Sciatic nerve (tissue), 2 donors: Measurements from ENCODE around the gene CNGB1. TPM values are rescaled to one million over a fixed set of nuclear protein-coding genes. Genes with fewer than 3 reads are reported as not detected.
"Not testable (repeated sequence)": the region's sequence is repeated elsewhere in the genome, so short reads cannot be mapped to it uniquely, and the experiment has no call there.

Experiments used
- ATAC-seq: fragments of 200-7000 bp; cut with Tn5 transposase; one replicate; pipeline ENCODE4 v1.9.1; 2020; ENCODE audit warnings: mild to moderate bottlenecking, moderate library complexity
- DNase-seq: peaks from one replicate; pipeline ENCODE4 v3.0.0-alpha.2; 2020; ENCODE audit warnings: low spot score
- intact Hi-C: fragments of 100-400 bp; cut with DNase I; formaldehyde crosslinking; loops from one replicate; pipeline ENCODE4 v1.14.2; 2022
- total RNA-seq: library from RNA; stranded (reverse); fragmentation: NEBNext Ultra II Directional; extraction: Animal tissue kit (Norgen Biotek cat#: 25700); gene quantifications from one replicate; pipeline ENCODE4 v1.2.1, GENCODE V29; 2021
- donor health status: DM: no; HTN: no; CAD: no.
- donor health status: DM: no; HTN: no; CAD: no.

The CNGB1 gene
- total RNA-seq, 1 donor from 2014 or later, result not detected

DNA sequence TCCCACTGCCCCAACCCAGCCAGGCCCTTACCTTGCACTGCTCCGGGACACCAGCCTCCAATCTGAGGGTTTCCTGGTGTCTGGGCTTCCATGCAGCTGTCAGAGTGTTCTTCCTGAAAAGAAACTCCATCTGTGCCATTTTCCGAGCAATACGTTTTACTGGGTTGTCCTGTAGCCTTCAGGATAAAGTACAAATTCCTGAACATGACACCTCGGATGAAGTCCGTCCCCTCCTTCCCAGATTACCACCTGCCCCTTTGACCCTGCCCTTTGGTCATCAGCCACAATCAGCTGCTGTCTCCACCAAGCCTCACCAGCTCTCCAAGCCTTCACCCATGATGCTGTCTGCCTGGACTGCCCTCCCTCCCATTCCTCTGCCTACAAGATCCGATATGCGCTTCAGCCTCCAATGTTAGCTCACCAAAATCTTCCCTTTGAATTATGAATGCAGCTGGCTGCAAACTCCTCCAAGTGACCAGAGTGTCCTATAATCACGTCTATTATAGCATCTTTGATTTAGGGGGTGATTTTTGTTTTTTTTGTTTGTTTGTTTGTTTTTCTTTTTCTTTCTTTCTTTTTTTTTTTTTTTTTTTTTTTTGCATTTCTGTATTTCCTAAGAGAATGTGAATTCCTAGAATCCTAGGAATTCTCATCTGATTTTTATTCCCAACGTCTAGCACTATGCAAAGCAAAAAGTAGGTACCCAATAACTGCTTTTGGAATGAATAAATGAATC, 108.1 kb downstream of the CNGB1 start:
- ATAC-seq (no peak), DNase-seq (no peak)
- intact Hi-C loops, result loop anchor here (10.0 kb wide), 1 partner anchor 58 kb away; the partner anchor contains the start of gene KIFC3

DNA sequence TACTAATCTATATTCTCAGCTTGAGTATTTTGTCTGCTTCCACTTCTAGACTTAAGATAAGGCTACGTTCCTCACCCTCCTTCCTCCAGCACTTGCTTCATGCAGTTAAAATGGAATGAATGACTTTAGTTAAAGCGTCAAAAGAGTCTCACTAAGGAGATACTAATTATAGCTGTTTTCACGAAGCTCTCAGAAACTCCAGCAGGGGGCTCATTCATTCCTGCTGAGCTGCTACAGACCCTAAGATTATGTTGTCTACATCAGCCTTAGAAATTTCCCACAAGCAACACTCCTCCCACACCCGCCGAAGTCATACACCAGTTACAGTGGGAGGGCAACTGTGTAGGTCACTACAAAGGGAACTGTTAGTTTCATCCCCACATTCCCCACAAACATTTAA, 111.6 kb downstream of the CNGB1 start:
- intact Hi-C loops, result no loop called here
- ATAC-seq (no peak), DNase-seq (no peak)

GRCh38 chr16:57858635-57859034, 112.3 kb downstream of the CNGB1 start:
- intact Hi-C loops, result no loop called here
- no peak for DNase-seq

DNA sequence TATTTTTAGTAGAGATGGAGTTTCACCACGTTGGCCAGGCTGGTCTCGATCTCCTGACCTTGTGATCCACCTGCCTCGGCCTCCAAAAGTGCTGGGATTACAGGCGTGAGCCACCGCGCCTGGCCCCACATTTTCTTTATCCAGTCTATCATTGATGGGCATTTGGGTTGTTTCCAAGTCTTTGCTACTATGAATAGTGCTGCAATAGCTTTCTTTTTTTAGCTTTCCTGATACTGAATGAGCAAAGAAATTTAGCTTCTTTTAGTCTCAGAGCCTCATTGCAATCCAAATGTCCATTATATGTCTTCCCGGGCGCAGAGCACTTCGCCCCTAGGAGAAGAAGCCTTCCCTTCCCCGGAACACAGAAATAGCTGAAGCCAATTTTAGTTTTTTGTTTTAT, 112.9 kb downstream of the CNGB1 start:
- ATAC-seq, DNase-seq, intact Hi-C loops: not testable (repeated sequence)

More at GRCh38 chr16:57858635-57859034, 112.3 kb downstream of the CNGB1 start:
- ATAC-seq, result no peak

DNA sequence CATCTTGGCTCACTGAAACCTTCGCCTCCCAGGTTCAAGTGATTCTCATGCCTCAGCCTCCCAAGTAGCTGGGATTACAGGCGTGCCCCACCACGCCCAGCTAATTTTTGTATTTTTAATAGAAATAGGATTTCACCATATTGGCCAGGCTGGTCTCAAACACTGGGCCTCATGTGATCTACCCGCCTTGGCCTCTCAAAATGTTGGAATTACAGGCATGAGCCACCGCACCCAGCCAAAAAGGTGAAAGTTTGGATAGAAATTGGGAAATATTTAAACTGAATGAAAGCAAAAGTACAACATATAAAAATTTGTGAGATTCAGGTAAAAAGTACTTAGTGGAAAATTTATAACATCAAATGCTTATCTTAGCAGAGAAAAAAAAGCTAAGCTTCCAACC, 115.7 kb downstream of the CNGB1 start:
- intact Hi-C loops, result no loop called here
- ATAC-seq (no peak), DNase-seq (no peak)

GRCh38 chr16:57852189-57852588, 118.7 kb downstream of the CNGB1 start:
- DNase-seq (no peak), ATAC-seq (no peak)
- intact Hi-C loops, result no loop called here

DNA sequence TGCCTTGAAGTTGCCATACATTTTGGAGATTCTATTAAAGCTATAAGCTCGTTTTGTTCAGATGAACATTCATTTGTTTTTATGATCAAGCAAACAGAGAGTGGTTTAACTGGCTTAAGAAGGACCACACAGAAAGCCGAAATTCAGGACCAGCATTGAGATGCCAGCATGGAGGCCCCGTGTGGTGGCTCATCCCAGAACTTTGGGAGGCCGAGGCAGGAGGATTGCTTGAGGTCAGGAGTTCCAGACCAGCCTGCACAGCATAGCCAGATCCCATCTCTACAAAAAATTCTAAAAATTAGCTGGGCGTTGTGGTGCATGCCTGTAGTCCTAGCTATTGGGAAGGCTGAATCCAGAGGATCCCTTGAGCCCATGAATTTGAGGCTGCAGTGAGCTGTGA, 122.7 kb downstream of the CNGB1 start:
- intact Hi-C loops, result no loop called here

DNA sequence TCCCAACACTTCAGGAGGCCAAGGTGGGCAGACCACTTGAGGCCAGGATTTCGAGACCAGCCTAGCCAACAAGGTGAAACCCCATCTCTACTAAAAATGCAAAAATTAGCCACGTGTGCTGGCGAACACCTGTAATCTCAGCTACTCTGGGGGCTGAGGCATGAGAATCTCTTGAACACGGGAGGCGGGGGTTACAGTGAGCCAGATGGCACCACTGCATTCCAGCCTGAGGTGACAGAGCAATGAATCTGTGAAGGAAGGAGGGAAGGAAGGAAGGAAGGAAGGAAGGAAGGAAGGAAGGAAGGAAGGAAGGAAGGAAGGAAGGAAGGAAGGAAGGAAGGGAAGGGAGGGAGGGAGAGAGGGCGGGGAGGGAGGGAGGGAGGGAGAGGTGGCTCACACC, 124.0 kb downstream of the CNGB1 start:
- ATAC-seq, intact Hi-C loops, DNase-seq: not testable (repeated sequence)

More for the DNA sequence above, 122.7 kb downstream of the CNGB1 start:
- no peak for DNase-seq
- no peak for ATAC-seq

GRCh38 chr16:57846078-57846697, 124.7 kb downstream of the CNGB1 start:
- DNase-seq (no peak), ATAC-seq (no peak)
- intact Hi-C loops, result no loop called here

DNA sequence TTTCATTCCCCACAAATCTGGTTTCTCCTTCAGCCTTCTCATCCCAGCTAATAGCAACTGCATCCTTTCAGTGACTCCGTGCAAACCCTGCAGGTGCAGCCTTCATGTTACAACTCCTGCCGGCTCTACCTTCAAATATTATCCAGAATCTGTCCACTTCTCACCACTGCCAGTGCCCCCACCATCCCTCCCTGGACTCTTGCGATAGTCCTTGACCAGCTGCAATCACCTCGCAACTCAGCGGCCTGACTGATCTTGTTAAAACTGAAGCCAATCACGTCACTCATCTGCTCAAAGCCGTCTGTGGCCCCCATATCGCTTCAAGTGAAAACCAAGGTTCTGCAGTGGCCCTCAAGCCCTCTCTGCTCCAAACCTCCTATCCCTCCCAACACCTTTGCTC, 125.8 kb downstream of the CNGB1 start:
- no peak for DNase-seq
- ATAC-seq, result no peak
- intact Hi-C loops, result no loop called here

DNA sequence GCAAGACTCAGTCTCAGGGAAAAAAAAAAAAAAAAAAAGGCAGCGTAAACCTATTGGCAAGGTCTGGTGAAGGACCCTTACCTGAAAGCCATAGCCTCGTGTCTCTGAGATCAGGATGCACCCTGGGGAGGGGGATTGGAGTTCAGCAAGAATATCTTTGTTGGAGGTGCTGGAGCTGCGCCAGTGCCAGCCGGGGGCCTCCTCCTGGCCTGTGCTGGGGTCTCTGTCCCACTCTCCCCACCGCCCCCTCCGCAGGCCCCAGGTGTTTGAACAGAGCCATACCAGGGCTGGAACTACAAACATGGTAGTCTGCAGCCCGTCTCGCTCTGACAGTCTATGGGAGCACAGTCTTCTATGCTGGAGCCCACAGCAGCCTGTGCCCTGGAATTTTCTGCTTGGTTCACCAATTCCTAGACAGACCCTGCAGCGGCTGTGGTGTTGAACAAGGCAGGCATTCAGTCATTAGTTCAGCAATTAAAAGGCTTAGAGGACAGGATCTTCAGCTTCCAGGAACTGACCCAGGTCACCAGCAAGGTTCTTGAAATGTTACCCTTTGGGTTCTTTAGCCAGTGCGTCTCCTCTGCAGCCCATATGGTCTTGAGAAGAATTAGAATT, 126.4 kb downstream of the CNGB1 start:
- DNase-seq, result no peak
- intact Hi-C loops, result no loop called here
- no peak for ATAC-seq

DNA sequence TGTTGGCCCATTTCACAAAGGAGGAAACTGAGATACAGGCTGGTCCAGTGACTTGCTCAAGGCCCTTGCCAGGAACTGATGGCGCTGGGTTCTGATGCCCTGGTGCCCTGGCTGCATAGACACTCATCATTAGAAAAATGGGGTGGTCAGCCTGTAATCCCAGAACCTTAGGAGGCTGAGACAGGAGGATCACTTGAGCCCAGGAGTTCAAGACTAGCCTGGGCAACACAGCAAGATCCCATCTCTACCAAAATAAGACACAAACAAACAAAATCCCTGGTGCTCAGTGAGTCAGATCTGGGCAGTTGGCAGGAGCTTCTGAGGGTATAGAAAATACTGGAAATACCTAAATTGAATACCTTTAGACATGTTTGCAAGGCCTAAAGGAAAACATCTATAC, 127.5 kb downstream of the CNGB1 start:
- DNase-seq, result no peak
- no peak for ATAC-seq
- intact Hi-C loops, result no loop called here

- ATAC-seq, result no peak
- intact Hi-C loops, result no loop called here
- DNase-seq, result no peak
Measured at GRCh38 chr16:57842601-57843000, 128.3 kb downstream of the CNGB1 start.

DNA sequence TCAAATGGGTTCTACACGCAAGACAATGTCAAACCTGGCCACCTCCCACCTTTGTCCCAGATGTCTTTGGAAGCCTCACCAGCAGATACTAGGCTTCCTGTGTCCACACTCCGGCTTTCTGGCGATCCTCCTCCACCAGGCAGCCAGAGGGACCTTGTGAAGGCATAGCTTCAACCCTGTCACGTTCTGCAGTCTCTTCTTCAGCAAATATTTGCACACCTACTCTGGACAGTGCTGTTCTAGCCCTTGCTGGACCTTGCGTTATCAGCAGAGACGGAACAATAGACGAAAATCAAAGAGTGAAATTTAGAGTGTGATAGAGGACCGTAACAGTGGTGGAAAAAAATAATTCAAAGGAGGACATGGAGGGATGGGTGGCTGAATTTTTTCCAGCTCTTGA, 130.1 kb downstream of the CNGB1 start:
- intact Hi-C loops, result no loop called here
- no peak for ATAC-seq

DNA sequence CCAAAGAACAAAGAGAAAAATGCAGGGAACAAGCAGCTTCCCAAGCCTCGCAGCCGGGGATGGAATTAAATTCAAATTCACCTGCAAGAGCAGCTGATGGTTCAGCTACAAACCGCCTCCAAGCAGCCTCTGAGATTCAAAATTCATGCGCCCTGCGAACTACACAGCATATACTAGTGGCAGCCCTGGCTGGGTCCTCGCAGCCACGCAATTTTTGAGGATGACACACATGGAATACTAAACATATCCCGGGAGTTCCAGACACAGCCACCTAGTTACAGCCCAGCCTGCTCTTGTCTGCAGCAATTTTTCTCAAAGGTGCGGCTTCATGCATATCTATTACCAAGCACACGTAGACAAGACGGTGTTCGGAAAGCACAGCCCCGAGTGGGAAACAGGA, 132.8 kb downstream of the CNGB1 start:
- ATAC-seq (no peak), DNase-seq (no peak)
- intact Hi-C loops, result no loop called here

More for the DNA sequence above, 130.1 kb downstream of the CNGB1 start:
- DNase-seq, result no peak

DNA sequence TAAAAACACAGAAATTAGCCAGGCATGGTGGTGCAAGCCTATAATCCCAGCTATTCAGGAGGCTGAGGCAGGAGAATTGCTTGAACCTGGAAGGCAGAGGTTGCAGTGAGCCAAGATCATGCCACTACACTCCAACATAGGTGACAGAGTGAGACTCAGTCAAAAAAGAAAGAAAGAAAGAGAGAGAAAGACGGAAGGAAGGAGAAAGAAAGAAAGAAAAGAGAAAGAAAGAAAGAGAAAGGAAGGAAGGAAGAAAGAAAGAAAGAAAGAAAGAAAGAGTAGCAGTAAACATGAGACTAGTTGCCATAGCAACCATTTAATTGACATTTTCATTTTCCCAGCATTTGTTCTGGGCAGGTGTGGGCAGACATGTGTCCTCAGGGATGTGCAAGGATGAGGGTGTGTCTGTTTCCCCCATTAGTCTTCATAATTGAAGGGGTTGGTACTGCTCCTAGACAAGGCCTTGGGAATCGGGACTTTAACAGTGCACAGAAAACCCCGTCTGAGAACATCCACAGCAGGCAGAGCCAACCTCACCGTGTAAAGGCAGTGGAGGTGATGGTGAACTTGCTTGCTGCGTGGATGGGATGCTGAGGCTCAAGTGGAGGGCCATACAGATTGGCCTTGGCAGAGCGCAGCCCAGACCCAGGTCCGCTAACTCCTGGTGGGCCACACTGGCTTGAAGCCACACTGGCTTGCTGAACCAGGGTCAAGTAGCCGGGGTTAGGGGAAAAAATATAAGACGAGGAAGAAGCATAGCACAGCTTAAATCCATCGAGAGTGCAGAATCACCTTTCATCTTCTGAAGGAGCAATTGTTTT, 133.4 kb downstream of the CNGB1 start:
- DNase-seq (no peak), ATAC-seq (no peak)
- intact Hi-C loops, result no loop called here

GRCh38 chr16:57835439-57835838, 135.5 kb downstream of the CNGB1 start:
- DNase-seq, ATAC-seq, intact Hi-C loops: not testable (repeated sequence)

- no peak for DNase-seq
- ATAC-seq, result no peak
- intact Hi-C loops, result no loop called here
Measured at GRCh38 chr16:57834936-57835335, 136.0 kb downstream of the CNGB1 start.
